HCT116 (cell line): ENCODE data around the gene HOXC6.

Experiments
- CTCF ChIP-seq, 3 experiments: fragments of 200-600 bp in 1 of 3; sonication (generic) in 1 of 3; IDR thresholded peaks in 2 of 3; conservative IDR thresholded peaks in 1 of 3; 2 replicates each; pipeline ENCODE4 v1.5.1; 2012 to 2017; ENCODE audit warnings: low read depth in 2 of 3, low read length in 2 of 3, antibody characterized with exemption in 1 of 3, borderline replicate concordance in 1 of 3, control low read depth in 1 of 3, mild to moderate bottlenecking in 1 of 3, mixed read lengths in 1 of 3, mixed run types in 1 of 3, moderate library complexity in 1 of 3; ENCODE audit not compliant: insufficient read depth in 1 of 3
- EGR1 ChIP-seq: IDR thresholded peaks from 2 replicates; pipeline ENCODE4 v1.6.1; 2012; ENCODE audit warnings: low read depth
- ELF1 ChIP-seq: IDR thresholded peaks from 2 replicates; pipeline ENCODE4 v1.6.1; 2012; ENCODE audit warnings: low read depth, borderline replicate concordance
- EZH2 ChIP-seq: fragments of 200-600 bp; sonication (generic); IDR thresholded peaks from 2 replicates; pipeline ENCODE4 v1.6.1; 2017; ENCODE audit warnings: antibody characterized with exemption, mixed run types
- EZH2phosphoT487 ChIP-seq: fragments of 200-600 bp; IDR thresholded peaks from 2 replicates; pipeline ENCODE4 v1.6.1; 2018; ENCODE audit warnings: antibody characterized with exemption, borderline replicate concordance
- POLR2A ChIP-seq: IDR thresholded peaks from 2 replicates; pipeline ENCODE4 v1.7.0; 2011; ENCODE audit warnings: borderline replicate concordance; ENCODE audit not compliant: insufficient read depth, insufficient read length; ENCODE audit errors: extremely low read depth
- SP1 ChIP-seq: IDR thresholded peaks from 2 replicates; pipeline ENCODE4 v1.6.1; 2012; ENCODE audit warnings: low read depth
- YY1 ChIP-seq: IDR thresholded peaks from 2 replicates; pipeline ENCODE4 v1.6.1; 2011; ENCODE audit warnings: low read length, low read depth, moderate library complexity, mild to moderate bottlenecking; ENCODE audit not compliant: insufficient replicate concordance; ENCODE audit errors: extremely low read depth

- TF ChIP-seq CTCF (IDR thresholded peaks at IDR 0.05 in 2 of 3, conservative IDR thresholded peaks at IDR 0.05 in 1 of 3; ENCODE audit: borderline replicate concordance in 1 of 3, insufficient read depth in 1 of 3, low read depth in 2 of 3, low read length in 2 of 3) = no peak
- TF ChIP-seq EZH2 = no peak
- TF ChIP-seq POLR2A = no peak
- no peak for TF ChIP-seq EZH2phosphoT487
- TF ChIP-seq ELF1 = no peak
- TF ChIP-seq SP1 = no peak
- TF ChIP-seq YY1 = no peak
- no peak for TF ChIP-seq EGR1
Observed at GRCh38 chr12:53998900-53999236, 29.4 kb upstream of the HOXC6 start.
